GM19099 (cell line): Measurements from ENCODE around the gene WDR91.

Experiments used
- POLR2A ChIP-seq: IDR thresholded peaks from 3 replicates; pipeline ENCODE4 v1.6.1; 2011; ENCODE audit warnings: low read depth; ENCODE audit not compliant: insufficient read length; ENCODE audit errors: extremely low read depth

WDR91 gene

GRCh38 chr7:135179321-135179925 is 31.9 kb downstream of the WDR91 start:
- TF ChIP-seq POLR2A, result no peak

GRCh38 chr7:135178364-135178763 is 33.0 kb downstream of the WDR91 start:
- TF ChIP-seq POLR2A, result no peak

DNA sequence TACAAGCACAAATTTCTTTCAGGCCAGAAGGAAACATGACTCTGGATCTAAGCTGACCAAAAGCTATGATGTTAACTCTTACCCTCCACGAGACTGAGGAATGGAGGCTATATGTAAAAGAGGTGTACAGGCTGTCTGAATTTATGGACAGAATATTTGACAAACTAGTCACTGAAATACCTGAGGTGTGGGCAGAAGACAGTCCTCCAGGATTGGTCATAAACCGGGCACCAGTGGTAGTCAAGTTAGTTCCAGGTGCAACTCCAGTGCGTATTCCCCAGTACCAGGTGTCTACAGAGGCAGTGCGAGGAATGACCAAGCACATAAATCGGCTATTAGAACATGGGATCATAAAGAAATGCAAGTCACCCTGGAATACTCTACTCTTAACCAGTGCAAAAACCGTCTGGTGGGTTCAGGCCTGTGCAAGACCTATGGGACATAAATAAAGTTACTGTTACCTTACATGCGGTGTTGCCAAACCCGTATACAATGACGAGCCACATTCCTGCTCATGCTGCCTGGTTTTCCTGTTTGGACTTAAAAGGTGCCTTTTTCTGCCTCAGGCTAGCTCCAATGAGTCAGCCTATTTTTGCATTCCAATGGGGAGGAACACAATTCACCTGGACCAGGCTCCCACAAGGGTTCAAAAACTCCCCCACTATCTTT is 34.2 kb downstream of the WDR91 start:
- no peak for TF ChIP-seq POLR2A

GRCh38 chr7:135175931-135176330 is 35.4 kb downstream of the WDR91 start:
- TF ChIP-seq POLR2A, result peak; percentile 14

- no peak for TF ChIP-seq POLR2A
These were observed 36.4 kb downstream of the WDR91 start for GRCh38 chr7:135174941-135175340.

- peak; percentile 79 for TF ChIP-seq POLR2A
These were observed 40.9 kb downstream of the WDR91 start, which contains the start of gene CYREN for GRCh38 chr7:135170274-135170997. Gene CYREN (minus strand): TSS chr7:135170707. CDS start chr7:135168922, 1,785 bp downstream.

DNA sequence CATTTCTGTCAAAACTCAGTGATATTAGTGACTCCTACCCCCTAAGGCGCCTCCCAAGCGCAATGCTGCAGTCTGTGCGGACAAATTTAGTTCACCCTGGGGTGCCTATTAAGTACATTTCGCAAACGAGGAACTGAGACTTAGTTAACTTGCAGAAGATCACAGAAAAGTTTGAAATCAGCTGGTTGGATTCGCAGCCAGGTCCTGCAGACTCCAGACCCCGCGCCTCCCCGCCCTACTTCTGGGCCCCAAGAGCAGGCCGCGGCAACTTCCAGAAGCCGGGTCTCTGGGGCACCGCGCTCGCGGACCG is 41.4 kb downstream of the WDR91 start:
- no peak for TF ChIP-seq POLR2A

DNA sequence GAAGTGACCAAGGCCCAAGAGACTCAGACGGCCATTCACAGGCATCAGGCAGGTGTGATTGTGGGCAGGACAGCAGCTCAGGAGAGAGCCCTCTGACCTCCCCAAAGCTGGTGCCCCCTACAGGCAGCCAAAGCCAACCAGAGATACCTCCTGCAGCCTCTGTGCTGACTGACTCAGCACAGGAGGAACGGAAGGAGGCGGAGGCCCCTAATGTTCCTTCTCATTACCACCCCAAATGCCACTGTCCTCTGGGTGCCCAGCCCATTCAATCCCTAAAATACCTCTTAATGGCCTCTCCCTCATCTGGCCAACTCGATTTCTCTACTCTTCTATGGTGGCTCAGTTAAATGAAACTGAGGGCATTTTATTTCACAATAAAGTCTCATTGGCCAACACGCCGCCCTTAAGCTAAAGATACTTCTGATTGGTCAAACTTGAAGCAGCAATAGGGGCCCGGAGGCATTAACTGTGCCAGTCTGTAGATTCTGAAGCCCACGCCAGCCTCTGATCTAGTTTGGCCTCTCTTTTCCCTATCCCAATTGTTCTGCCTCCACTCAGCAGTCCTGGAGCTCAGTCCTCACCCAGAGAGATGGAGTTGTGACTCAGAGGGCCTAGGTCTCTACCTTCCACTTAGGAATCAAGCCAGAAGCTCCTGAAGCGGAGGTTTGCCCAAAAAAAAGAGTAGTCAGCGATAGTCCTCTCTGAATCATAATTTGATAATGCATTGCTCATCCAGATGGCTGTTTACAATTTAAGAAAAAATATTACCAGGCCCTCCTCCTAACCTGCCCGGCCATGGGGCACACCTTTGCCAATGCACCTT is 42.0 kb downstream of the WDR91 start:
- TF ChIP-seq POLR2A, result peak; percentile 61

- TF ChIP-seq POLR2A, result no peak
These were observed 42.7 kb downstream of the WDR91 start for GRCh38 chr7:135168489-135169140.

GRCh38 chr7:135168001-135168400 is 43.3 kb downstream of the WDR91 start:
- TF ChIP-seq POLR2A, result no peak

DNA sequence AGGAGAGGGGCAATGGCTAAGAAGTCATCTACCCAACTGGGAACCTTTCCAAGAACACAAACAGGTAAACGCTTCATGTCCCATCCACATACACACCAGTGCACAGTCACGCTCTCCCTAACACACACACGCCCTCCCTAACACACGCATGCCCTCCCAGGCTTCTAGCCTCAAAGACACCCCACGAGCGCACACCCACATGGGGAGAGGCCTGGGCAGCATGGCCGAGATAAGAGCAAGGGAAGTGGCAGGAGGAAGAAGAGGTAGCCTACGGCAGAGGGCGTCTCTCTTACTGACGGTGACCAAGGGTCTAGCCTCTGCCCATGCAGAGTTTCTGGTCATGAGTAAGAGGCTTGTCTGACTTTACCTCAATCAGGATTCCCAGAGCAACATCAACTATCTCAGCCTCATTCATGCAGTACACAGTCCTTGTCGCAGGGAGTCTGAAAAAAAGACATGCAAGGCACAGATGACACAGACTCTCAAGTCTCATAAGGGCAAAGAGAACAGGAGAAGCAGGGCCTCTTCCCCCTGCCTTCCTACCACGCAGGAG is 43.9 kb downstream of the WDR91 start:
- peak; percentile 14 for TF ChIP-seq POLR2A

GRCh38 chr7:135166338-135166990 is 44.9 kb downstream of the WDR91 start:
- no peak for TF ChIP-seq POLR2A

- TF ChIP-seq POLR2A, result no peak
These were observed 45.5 kb downstream of the WDR91 start for GRCh38 chr7:135165862-135166261.
